Smooth muscle cell (in vitro differentiated cells): ENCODE results near the gene APOL6. TPM values are rescaled to one million over a fixed set of nuclear protein-coding genes. Genes with fewer than 3 reads are reported as not detected.

ENCODE experiments used
- DNase-seq: peaks from one replicate; lab custom pipeline; 2025; ENCODE audit not compliant: unreplicated experiment; lab: John Stamatoyannopoulos, UW
- H2AFZ ChIP-seq: fragments of 200-600 bp; sonication (generic); 2 replicates; pipeline ENCODE4 v1.6.0; 2016; ENCODE audit warnings: antibody characterized with exemption, low read depth, mild to moderate bottlenecking
- H3F3A ChIP-seq: fragments of 200-600 bp; sonication (generic); 2 replicates; pipeline ENCODE4 v1.6.0; 2017; ENCODE audit warnings: antibody characterized with exemption, low read depth
- H3K27ac ChIP-seq: fragments of 200-600 bp; sonication (generic); 2 replicates; pipeline ENCODE4 v1.5.1; 2016; ENCODE audit warnings: low read depth, mild to moderate bottlenecking
- H3K27me3 ChIP-seq: fragments of 200-600 bp; sonication (generic); 2 replicates; pipeline ENCODE4 v1.6.1; 2016; ENCODE audit warnings: low read depth, mild to moderate bottlenecking
- H3K36me3 ChIP-seq: fragments of 200-600 bp; sonication (generic); 2 replicates; pipeline ENCODE4 v1.5.1; 2016; ENCODE audit warnings: low read depth
- H3K4me1 ChIP-seq: fragments of 200-600 bp; sonication (generic); 2 replicates; pipeline ENCODE4 v1.5.1; 2016; ENCODE audit warnings: low read depth
- H3K4me2 ChIP-seq: fragments of 200-600 bp; sonication (generic); 2 replicates; pipeline ENCODE4 v1.6.0; 2016; ENCODE audit warnings: mild to moderate bottlenecking
- H3K4me3 ChIP-seq: fragments of 200-600 bp; sonication (generic); 2 replicates; pipeline ENCODE4 v1.5.1; 2016; ENCODE audit warnings: mild to moderate bottlenecking
- H3K79me2 ChIP-seq: fragments of 200-600 bp; sonication (generic); 2 replicates; pipeline ENCODE4 v1.6.0; 2016; ENCODE audit warnings: low read depth, mild to moderate bottlenecking
- H3K9ac ChIP-seq: fragments of 200-600 bp; sonication (generic); 2 replicates; pipeline ENCODE4 v1.6.0; 2016; ENCODE audit warnings: low read depth
- H3K9me3 ChIP-seq: fragments of 200-600 bp; sonication (generic); replicated peaks from 2 replicates; pipeline ENCODE4 v1.5.1; 2016; ENCODE audit warnings: low read depth
- H4K20me1 ChIP-seq: fragments of 200-600 bp; sonication (generic); 2 replicates; pipeline ENCODE4 v1.6.0; 2016; ENCODE audit warnings: low read depth
- CTCF ChIP-seq: fragments of 200-600 bp; sonication (generic); IDR thresholded peaks from 2 replicates; pipeline ENCODE4 v1.5.1; 2017; ENCODE audit warnings: borderline replicate concordance, mild to moderate bottlenecking, antibody characterized with exemption; ENCODE audit not compliant: insufficient read depth, poor library complexity, severe bottlenecking
- WGBS: methylation state at CpG from one replicate; pipeline ENCODE4 v1.1.7; 2016; ENCODE audit warnings: low lambda C conversion rate; 5-methylcytosine and 5-hydroxymethylcytosine counted together
- polyA plus RNA-seq: library from polyadenylated mRNA; unstranded; fragments of >200 nt; fragmentation: Nextera tagmentation; extraction: Ambion mirVana; gene quantifications from 2 replicates; pipeline ENCODE4 v1.2.1, GENCODE V29; 2016
- total RNA-seq: library from RNA; depleted of rRNA; stranded (reverse); fragments of >200 nt; gene quantifications from 2 replicates; pipeline ENCODE4 v1.2.3, GENCODE V29; 2014

Gene APOL6
- total and polyA plus RNA-seq, 2 experiments from 2014 or later: 0.23 to 0.76 TPM

GRCh38 chr22:35681454-35682052, 33.3 kb downstream of the APOL6 start:
- Histone ChIP-seq H3K36me3 (no peaks in the 10 kb centered on the region), H3F3A (no peaks in the 10 kb centered on the region), H3K27ac (no peak overlapping the region), H4K20me1 (no peaks in the 10 kb centered on the region), H2AFZ (no peak overlapping the region), H3K4me2 (no peak overlapping the region), H3K4me1 (peaks cover 7% of the 10 kb centered on the region), H3K4me3 (no peak overlapping the region), H3K27me3 (no peaks in the 10 kb centered on the region), H3K79me2 (no peaks in the 10 kb centered on the region), H3K9me3 (no peaks in the 10 kb centered on the region), H3K9ac (no peak overlapping the region)
- 33% methylated on average over 4 of the region's 4 CpGs for WGBS
- no peak for DNase-seq
- no peak for TF ChIP-seq CTCF

- Histone ChIP-seq H3F3A (no peaks in the 10 kb centered on the region), H3K4me1 (peaks cover 7% of the 10 kb centered on the region), H3K27ac (no peak overlapping the region), H3K4me2 (no peak overlapping the region), H3K4me3 (no peak overlapping the region), H3K9ac (no peak overlapping the region), H3K79me2 (no peaks in the 10 kb centered on the region), H3K27me3 (no peaks in the 10 kb centered on the region), H2AFZ (no peak overlapping the region), H4K20me1 (no peaks in the 10 kb centered on the region), H3K9me3 (no peaks in the 10 kb centered on the region), H3K36me3 (no peaks in the 10 kb centered on the region)
- no peak for TF ChIP-seq CTCF
- WGBS: 92% methylated on average over 1 of the region's 1 CpG
- no peak for DNase-seq
These were observed 35.3 kb downstream of the APOL6 start for GRCh38 chr22:35683560-35683959.

GRCh38 chr22:35684270-35684700, 36.0 kb downstream of the APOL6 start:
- TF ChIP-seq CTCF: no peak

GRCh38 chr22:35684732-35685131, 36.5 kb downstream of the APOL6 start:
- no peaks in the 10 kb centered on the region for H3K79me2 ChIP-seq
- no peaks in the 10 kb centered on the region for H3K27me3 ChIP-seq
- no peak overlapping the region for H2AFZ ChIP-seq

More at GRCh38 chr22:35684270-35684700, 36.0 kb downstream of the APOL6 start:
- H4K20me1 ChIP-seq: no peaks in the 10 kb centered on the region
- H3K27ac ChIP-seq: no peak overlapping the region
- H3K4me2 ChIP-seq: no peak overlapping the region
- peaks cover 7% of the 10 kb centered on the region for H3K4me1 ChIP-seq
- H3K27me3 ChIP-seq: no peaks in the 10 kb centered on the region
- no peak overlapping the region for H3K9ac ChIP-seq
- no peak for DNase-seq
- H3F3A ChIP-seq: no peaks in the 10 kb centered on the region
- H2AFZ ChIP-seq: no peak overlapping the region
- H3K36me3 ChIP-seq: no peaks in the 10 kb centered on the region
- no peaks in the 10 kb centered on the region for H3K9me3 ChIP-seq
- H3K79me2 ChIP-seq: no peaks in the 10 kb centered on the region
- WGBS: 68% methylated on average over 3 of the region's 3 CpGs
- no peak overlapping the region for H3K4me3 ChIP-seq

More at GRCh38 chr22:35684732-35685131, 36.5 kb downstream of the APOL6 start:
- H3K4me3 ChIP-seq: no peak overlapping the region
- peaks cover 7% of the 10 kb centered on the region for H3K4me1 ChIP-seq
- TF ChIP-seq CTCF: no peak
- no peaks in the 10 kb centered on the region for H4K20me1 ChIP-seq
- H3K9me3 ChIP-seq: no peaks in the 10 kb centered on the region
- H3K4me2 ChIP-seq: no peak overlapping the region
- H3K27ac ChIP-seq: no peak overlapping the region
- H3K9ac ChIP-seq: no peak overlapping the region
- no peak for DNase-seq
- H3K36me3 ChIP-seq: no peaks in the 10 kb centered on the region
- H3F3A ChIP-seq: no peaks in the 10 kb centered on the region
